Dedifferentiated amniotic fluid mesenchymal stem cell (primary cell): Measurements from ENCODE around the gene YAF2.

Source experiments
- DNase-seq: peaks from one replicate; pipeline ENCODE4 v3.0.0-alpha.2; 2016; ENCODE audit errors: extremely low spot score

Gene YAF2

DNA sequence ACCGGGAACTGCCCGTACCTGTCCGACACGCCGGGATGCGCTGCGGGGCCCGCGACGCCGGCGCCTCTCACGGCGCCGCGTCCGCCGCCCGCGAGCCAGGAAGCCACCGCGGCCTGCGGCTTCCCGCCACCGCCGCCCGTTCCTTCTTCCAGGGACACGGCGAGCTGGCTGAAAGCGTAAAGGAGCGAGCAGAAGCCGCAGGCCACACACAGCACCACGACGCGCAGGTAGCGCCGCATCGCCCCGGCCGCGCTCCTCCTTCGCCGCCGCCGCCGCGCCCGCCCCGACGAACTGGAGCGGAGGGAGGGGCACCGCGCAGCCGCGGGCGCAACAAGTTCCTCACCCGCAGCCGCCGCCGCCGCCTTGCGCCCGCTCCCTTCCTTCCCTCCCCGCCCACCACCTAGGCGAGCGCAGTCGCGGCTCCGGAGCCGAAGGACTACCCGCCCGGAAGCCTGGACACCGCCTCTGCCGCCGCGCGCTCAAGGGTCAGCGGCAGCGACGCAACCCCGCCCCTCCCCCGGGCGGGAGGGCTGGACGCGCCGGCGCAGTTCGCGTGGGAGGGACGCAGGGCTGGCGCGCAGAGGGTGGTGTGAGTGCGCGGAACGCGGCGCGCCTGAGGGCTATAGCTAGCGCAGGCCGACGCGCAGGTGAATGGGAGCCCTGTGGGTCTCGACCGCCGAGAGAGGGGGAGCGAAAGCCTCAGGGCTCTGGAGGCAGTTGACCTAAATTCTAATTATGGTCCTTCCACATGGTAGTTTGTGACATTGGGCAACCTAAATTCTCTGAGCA, 93.4 kb downstream of the YAF2 start, which contains the start of gene GXYLT1:
GXYLT1 (minus strand) TSS at position 467 of the 789 bp plus-strand sequence; CDS start at position 239, 228 bp downstream.
- DNase-seq, result peak; percentile 83

DNA sequence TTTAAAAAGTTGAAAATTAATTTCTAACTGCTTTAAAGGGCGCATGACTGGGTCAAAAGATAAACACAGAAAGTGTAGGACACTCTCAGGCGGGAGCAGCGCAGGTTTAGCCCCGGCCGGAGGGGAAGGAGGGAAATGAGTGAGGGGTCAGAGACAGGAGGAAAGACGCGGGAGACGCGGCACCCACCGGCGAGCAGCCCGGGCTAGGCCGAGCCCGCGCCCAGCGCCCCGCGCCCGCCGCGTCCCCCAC, 94.0 kb downstream of the YAF2 start:
- DNase-seq, result no peak

DNA sequence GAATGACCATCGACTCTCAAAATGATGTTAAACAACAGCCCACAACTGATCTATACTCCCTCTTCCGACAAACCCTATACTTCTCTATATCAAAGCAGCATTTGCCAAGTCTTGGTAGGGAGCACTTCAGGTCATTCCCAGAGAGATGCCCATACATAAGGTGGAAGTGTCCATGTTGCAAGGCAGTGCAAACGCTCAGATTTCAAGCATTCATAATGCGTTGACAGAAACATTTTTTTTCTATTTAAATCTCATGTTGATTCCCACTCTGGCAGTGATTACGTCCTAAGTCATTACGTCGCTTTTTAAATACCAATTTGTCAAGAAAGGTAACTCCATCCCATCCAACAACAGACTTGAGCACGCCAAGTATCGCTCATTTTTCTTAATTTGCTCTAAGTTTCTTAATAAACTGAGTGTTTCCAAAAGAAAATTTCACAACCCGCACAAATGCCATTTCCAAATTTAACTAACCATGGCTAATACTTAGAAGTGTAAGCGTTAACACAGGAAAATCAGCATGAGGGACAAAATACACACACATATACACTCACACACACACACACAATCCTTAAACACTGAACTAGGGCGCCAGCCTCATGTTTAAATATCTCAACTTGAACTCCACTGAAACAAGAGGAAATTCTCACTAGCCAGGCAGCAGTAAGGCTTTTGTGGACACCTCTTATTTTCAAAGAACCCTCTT, 94.4 kb downstream of the YAF2 start:
- no peak for DNase-seq

DNA sequence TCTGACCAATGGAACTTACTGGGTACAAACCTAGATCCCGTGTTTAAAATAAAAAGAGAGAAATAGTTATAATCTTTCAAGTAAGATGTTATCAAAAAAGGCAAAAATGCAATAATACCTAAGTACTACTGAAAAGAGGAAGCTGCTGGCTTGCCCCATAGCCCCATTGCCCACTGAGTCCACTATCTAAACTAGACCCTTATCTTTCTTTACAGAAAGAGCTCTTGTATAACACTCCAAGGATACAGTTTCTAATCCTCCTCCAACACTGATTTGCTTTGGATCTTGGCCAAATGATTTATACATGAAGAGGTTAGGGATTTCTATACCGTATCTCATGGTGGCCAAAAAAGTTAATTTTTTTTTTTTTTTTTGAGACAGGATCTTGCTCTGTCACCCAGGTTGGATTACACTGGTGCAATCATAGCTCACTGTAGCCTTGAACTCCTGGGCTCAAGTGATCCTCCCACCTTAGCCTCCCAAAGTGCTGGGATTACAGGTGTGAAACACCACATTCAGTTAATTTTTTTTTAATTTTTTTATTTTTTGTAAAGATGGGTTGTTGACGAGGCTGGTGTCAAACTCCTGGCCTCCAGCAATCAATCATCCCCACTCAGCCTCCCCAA, 96.0 kb downstream of the YAF2 start:
- no peak for DNase-seq

- no peak for DNase-seq
Observed at GRCh38 chr12:42140901-42141300, 97.1 kb downstream of the YAF2 start.

DNA sequence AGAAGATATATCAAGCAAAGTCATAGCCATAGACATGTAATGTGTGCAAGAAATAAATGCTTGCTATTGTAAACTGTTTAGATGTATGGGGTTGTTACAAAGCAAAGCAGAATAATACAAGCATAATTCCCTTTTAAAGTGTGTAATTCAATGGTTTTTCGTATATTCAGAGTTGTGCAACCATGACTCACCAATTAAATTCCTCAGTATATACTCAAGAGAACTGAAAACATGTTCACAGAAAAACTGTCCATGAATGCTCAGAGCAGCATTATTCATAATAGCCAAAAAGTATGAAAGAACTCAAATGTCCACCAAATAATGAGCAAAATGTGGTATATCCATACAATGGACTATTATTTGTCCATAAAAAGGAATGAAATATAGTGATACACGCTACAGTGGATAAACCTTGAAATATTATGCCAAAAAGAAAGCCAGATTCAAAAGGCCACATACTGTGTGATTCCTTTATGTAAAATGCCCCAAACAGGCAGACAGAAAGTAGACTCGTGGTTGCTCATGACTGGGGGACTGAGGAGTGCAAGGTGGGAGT, 102.7 kb downstream of the YAF2 start:
- DNase-seq, result peak; percentile 74

DNA sequence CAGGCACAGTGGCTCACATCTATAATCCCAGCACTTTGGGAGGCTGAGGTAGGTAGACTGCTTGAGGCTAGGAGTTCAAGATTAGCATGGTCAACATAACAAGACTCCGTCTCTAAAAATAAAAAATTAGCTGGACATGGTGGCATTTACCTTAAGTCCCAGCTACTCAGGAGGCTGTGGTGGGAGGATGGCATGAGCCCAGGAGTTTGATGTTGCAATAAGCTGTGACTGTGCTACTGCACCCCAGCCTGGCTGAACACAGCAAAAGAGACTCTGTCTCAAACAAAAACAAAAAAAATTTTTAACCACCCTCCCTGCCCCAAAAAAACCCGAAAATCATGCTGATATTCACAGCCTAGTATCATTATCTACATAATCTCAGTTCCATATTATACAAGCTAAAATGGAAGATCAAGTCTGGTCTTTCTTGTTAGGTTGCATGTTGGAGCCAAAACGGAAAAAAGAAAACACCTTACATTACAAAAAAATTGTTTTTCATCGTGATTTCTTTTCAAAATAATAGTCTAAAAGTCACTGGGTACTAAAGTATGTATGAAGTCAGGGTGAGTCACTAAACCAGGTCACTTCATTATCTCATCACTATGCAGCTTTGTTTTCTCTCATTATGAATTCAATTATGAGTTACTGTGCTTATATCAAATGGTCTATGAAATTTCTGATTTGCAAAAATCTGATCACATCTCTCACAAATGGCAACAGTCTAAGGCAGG, 107.2 kb downstream of the YAF2 start:
- no peak for DNase-seq

DNA sequence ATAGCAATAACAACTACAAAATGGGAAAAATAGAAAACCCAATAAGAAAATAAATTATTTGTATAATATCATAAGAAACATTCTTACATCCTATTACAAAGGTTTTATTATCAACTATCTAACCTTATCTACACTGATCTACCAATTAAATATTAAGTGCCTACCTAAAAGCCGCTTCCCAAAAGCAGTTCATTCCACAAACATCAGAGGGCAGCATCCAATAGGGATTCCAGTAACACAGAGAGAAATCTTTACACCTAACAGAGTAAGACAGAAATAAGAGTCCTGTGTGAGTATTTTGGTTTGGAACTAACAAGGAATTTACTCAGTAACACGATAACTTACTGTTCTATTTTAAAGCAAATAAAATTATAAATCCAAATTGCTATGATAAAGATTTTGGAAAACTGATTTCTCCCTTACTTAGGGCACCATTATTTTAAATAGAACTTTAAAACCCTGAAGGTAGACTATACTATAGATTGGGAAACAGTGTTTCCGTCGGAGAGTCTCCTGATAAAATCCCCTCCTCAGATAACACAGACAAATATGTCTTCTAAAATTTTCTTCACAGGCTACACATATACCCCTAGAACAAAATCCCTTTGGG, 108.3 kb downstream of the YAF2 start:
- peak; percentile 72 for DNase-seq

DNA sequence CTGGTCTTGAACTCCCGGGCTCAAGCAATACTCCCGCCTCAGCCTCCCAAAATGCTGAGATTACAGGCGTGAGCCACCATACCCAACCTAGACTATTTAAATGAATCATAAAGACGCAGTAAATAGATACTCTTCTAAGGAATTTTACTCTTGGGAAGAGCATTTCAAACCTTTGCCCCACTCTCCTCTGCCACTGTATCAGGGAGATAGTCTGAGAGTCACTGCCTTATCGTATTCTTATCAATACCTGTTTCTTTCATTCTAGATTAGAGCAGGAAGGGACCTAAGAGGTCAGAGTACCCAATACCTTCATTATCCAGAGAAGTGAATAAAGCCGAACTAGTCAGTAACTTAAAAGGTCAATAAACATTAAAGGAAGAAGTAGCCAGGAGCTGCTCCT, 109.2 kb downstream of the YAF2 start:
- DNase-seq, result no peak

- DNase-seq, result no peak
Observed at GRCh38 chr12:42128327-42128726, 109.7 kb downstream of the YAF2 start.

DNA sequence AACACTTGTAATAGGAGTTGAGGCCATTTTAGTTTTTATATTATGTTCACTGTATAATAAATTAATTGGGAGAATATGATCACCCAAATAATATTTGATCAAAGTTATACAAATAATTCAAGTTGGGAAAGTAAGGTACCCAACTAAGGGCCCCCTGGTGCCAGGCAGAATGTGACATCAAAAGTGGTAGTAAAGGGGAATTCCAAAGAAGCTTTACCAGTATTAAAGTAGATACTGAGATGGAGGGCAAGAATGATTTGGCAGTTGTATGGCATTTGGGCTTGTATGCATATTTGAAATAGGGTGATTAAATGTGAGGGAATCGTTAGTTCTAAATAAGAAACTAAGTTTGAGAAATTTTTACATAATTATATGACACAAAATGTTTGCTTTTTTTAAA, 111.1 kb downstream of the YAF2 start:
- DNase-seq, result no peak

DNA sequence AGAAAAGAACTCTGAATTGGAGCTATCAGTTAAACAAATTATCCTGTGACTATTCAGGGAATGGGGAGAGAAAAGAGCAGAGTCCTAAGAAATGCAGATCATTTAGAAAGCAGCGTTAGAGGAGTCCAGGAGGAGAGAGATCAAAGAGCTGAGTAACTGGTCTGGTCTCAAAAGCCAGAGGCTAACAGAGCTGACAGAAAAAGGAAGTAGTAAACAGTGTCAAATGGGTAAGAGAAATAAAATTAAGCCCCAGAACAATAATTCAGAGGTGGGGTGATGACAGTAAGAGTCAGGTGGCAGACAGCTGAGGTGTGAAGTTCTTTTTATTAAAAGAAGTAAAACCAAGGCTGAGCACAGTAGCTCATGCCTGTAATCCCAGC, 112.7 kb downstream of the YAF2 start:
- no peak for DNase-seq

DNA sequence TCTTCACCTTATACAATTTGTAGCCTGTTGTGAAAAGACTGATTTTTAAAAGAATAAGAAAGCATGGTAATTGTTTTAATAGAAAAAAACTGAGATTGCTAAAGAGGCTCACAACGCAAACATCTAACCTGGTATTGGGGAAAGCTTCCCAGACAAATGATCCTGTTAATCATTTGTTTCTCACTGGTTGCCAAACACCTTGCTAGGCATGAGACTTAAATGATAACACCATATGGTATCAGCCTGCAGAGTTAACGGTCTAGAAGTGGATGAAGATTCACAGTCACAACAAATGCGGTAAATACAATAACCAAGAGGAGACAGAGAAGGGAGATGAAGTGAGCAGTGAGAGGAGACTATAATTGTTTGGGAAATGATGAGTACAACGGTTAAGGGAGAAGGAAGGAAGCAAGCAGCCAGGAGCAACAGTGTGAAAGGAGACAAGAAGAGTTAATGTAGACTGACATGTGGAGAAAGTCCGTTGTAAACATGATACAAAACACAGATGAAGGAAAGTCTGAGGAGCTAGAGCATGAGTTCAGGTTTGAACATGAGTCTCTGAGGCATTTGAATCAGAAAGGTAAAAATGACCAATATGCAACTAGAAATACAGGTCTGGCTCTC, 113.2 kb downstream of the YAF2 start:
- DNase-seq, result no peak

DNA sequence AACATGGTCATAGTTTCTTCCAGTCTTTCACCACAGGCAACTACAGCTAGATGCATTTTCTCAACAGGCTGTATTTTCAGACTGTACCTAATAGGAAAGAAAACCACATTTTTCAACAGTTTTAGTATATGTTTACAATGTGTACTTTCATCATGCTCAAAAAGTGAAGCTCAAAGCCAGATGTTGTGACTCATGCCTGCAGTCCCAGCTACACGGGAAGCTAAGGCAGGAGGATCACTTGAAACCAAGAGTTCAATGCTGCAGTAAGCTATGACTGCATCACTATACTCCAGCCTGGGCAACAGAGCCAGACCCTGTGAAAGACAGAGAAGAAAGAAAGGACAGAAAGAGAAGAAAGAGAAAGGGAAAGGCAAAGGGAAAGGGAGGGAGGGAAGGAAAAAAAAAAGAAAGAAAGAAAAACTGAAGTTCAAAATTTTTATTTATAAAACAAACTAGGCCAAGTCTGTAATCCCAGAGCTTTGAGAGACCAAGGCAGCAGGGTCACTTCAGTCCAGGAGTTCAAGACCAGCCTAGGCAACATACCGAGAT, 118.9 kb downstream of the YAF2 start:
- peak; percentile 74 for DNase-seq

DNA sequence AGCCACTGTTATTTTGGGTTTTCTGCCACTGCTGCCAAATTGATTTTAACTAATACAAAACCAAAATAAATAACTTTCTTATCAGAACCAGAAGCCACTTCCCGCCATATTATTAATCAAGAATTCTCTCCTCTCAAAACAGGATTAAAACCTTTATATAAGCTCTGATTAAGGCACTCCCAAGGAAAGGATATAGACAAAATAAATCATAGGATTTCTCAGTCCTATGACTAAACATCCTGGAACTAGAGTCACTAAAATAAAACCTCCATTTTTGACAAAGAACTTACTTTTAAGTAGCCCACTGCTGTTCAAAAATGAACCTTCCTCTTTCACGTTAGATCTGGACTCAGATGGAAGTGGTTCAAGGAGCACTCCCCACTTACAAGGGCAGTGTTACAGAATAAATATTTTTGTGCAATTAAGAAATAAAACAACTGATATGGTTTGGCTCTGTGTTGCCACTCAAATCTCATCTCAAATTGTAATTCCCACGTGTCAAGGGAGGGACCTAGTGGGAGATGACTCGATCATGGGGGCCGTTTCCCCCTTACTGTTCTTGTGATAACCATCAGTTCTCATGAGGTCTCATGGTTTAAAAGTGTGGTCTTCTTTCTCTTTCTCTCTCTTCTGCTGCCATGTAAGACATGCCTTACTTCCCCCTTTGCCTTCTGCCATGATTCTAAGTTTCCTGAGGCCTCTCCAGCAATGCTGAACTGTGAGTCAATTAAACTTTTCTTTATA, 119.7 kb downstream of the YAF2 start:
- DNase-seq, result no peak

DNA sequence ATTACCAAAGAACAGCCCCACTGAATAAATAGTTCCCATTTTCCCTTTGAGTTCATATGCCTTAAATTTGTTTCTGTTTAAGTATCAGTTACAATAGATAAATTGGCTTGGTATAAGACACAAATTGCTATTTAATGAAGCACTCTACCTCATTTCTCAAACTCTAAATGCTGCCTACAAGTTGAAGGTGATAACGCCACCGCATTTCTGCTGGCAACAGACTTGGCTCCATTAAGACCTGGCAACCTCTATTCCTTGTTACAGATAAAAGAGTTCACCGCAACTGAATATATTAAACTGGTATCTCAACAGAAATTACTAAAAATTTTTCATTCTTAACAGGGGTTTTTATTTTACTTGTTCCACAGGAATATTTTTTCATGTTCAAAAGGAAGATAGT, 129.0 kb downstream of the YAF2 start:
- DNase-seq, result no peak
